HUES48 (cell line): ENCODE data around the gene TRMT11.

ENCODE experiments used
- H3K27ac ChIP-seq: one replicate; pipeline ENCODE4 v1.7.0; 2013; ENCODE audit warnings: low read depth, low read length, inconsistent platforms
- H3K27me3 ChIP-seq: 2 replicates; pipeline ENCODE4 v1.6.1; 2013; ENCODE audit warnings: mild to moderate bottlenecking, low read length; ENCODE audit not compliant: control insufficient read depth, insufficient read depth
- H3K36me3 ChIP-seq: 2 replicates; pipeline ENCODE4 v1.6.1; 2013; ENCODE audit warnings: low read length; ENCODE audit not compliant: control insufficient read depth, insufficient read depth
- H3K4me1 ChIP-seq: 2 replicates; pipeline ENCODE4 v1.6.1; 2013; ENCODE audit warnings: mild to moderate bottlenecking, low read length; ENCODE audit not compliant: control insufficient read depth, insufficient read depth
- H3K4me3 ChIP-seq: 2 replicates; pipeline ENCODE4 v1.5.1; 2013; ENCODE audit warnings: mild to moderate bottlenecking, low read depth, low read length
- H3K9ac ChIP-seq: 2 replicates; pipeline ENCODE4 v1.6.1; 2013; ENCODE audit warnings: mild to moderate bottlenecking, low read depth, low read length, moderate library complexity
- H3K9me3 ChIP-seq: 2 replicates; pipeline ENCODE4 v1.6.1; 2013; ENCODE audit warnings: low read length; ENCODE audit not compliant: control insufficient read depth, insufficient read depth

The TRMT11 gene

GRCh38 chr6:125986301-125987025 is at the start of gene TRMT11:
Gene TRMT11, plus strand, starts transcription at chr6:125986540. Its CDS starts 11 bp downstream, at chr6:125986551.
- Histone ChIP-seq H3K27ac (peak within 1 kb of the TSS; percentile 84), H3K4me1 (peaks cover 43% of the 10 kb centered on the region), H3K36me3 (no peaks in the 10 kb centered on the region)

GRCh38 chr6:125939026-125939425 is 47.3 kb upstream of the TRMT11 start:
- no peaks in the 10 kb centered on the region for H3K9me3 ChIP-seq
- no peak overlapping the region for H3K4me3 ChIP-seq
- H3K4me1 ChIP-seq, result no peaks in the 10 kb centered on the region
- H3K27me3 ChIP-seq, result no peaks in the 10 kb centered on the region
- H3K27ac ChIP-seq, result no peak overlapping the region
- H3K36me3 ChIP-seq, result no peaks in the 10 kb centered on the region
- no peak overlapping the region for H3K9ac ChIP-seq

More at GRCh38 chr6:125986301-125987025, at the start of gene TRMT11:
- H3K9me3 ChIP-seq, result no peaks in the 10 kb centered on the region
- H3K27me3 ChIP-seq, result no peaks in the 10 kb centered on the region
- H3K4me3 ChIP-seq, result peak within 1 kb of the TSS; percentile 94
- peak within 1 kb of the TSS; percentile 94 for H3K9ac ChIP-seq

GRCh38 chr6:125939791-125940190 is 46.5 kb upstream of the TRMT11 start:
- no peaks in the 10 kb centered on the region for H3K36me3 ChIP-seq
- no peaks in the 10 kb centered on the region for H3K27me3 ChIP-seq
- no peak overlapping the region for H3K27ac ChIP-seq
- H3K4me1 ChIP-seq, result no peaks in the 10 kb centered on the region
- H3K4me3 ChIP-seq, result no peak overlapping the region
- no peak overlapping the region for H3K9ac ChIP-seq
- no peaks in the 10 kb centered on the region for H3K9me3 ChIP-seq

GRCh38 chr6:125940247-125941041 is 45.9 kb upstream of the TRMT11 start:
- H3K27me3 ChIP-seq, result no peaks in the 10 kb centered on the region
- H3K9ac ChIP-seq, result no peak overlapping the region
- H3K4me3 ChIP-seq, result no peak overlapping the region
- H3K27ac ChIP-seq, result no peak overlapping the region
- no peaks in the 10 kb centered on the region for H3K36me3 ChIP-seq
- no peaks in the 10 kb centered on the region for H3K4me1 ChIP-seq
- no peaks in the 10 kb centered on the region for H3K9me3 ChIP-seq

GRCh38 chr6:125942672-125943527 is 43.4 kb upstream of the TRMT11 start:
- H3K4me3 ChIP-seq, result no peak overlapping the region
- no peaks in the 10 kb centered on the region for H3K27me3 ChIP-seq
- H3K27ac ChIP-seq, result no peak overlapping the region
- no peaks in the 10 kb centered on the region for H3K4me1 ChIP-seq
- H3K36me3 ChIP-seq, result no peaks in the 10 kb centered on the region
- H3K9me3 ChIP-seq, result no peaks in the 10 kb centered on the region
- H3K9ac ChIP-seq, result no peak overlapping the region

- Histone ChIP-seq H3K27ac (no peak overlapping the region), H3K9ac (no peak overlapping the region), H3K4me1 (no peaks in the 10 kb centered on the region), H3K27me3 (no peaks in the 10 kb centered on the region), H3K36me3 (no peaks in the 10 kb centered on the region), H3K9me3 (no peaks in the 10 kb centered on the region), H3K4me3 (no peak overlapping the region)
These were observed 42.6 kb upstream of the TRMT11 start for GRCh38 chr6:125943528-125944433.

- Histone ChIP-seq H3K4me1 (no peaks in the 10 kb centered on the region), H3K4me3 (no peak overlapping the region), H3K36me3 (no peaks in the 10 kb centered on the region), H3K27me3 (no peaks in the 10 kb centered on the region), H3K27ac (no peak overlapping the region), H3K9me3 (no peaks in the 10 kb centered on the region), H3K9ac (no peak overlapping the region)
These were observed 41.9 kb upstream of the TRMT11 start for GRCh38 chr6:125944434-125944816.

- H3K4me1 ChIP-seq, result no peaks in the 10 kb centered on the region; the same call in 1 of the 2 replicates
- no peak overlapping the region for H3K4me3 ChIP-seq
- H3K9ac ChIP-seq, result no peak overlapping the region
- H3K27me3 ChIP-seq, result no peaks in the 10 kb centered on the region
- no peak overlapping the region for H3K27ac ChIP-seq
- H3K36me3 ChIP-seq, result no peaks in the 10 kb centered on the region
- no peaks in the 10 kb centered on the region for H3K9me3 ChIP-seq
These were observed 41.4 kb upstream of the TRMT11 start for GRCh38 chr6:125944896-125945295.

- H3K4me3 ChIP-seq, result no peak overlapping the region
- peak overlapping the region; percentile 1 for H3K27ac ChIP-seq
- no peak overlapping the region for H3K9ac ChIP-seq
- no peaks in the 10 kb centered on the region for H3K9me3 ChIP-seq
- H3K4me1 ChIP-seq, result peaks cover 3% of the 10 kb centered on the region
- no peaks in the 10 kb centered on the region for H3K27me3 ChIP-seq
- no peaks in the 10 kb centered on the region for H3K36me3 ChIP-seq
These were observed 40.8 kb upstream of the TRMT11 start for GRCh38 chr6:125945378-125946141.
